HG03064 (cell line): ENCODE results near the gene ZNF674.
"Not testable (repeated sequence)": the region's sequence is repeated elsewhere in the genome, so short reads cannot be mapped to it uniquely, and the experiment has no call there.

ENCODE experiments used
- ATAC-seq: cut with Tn5 transposase; IDR thresholded peaks from one replicate; pipeline ENCODE4 v1.9.1; 2021; ENCODE audit warnings: low read depth; ENCODE audit not compliant: unreplicated experiment

The ZNF674 gene

GRCh38 chrX:46485897-46486296 lies 59.3 kb downstream of the ZNF674 start:
- no peak for ATAC-seq

- not testable (repeated sequence) for ATAC-seq
Measured at GRCh38 chrX:46478634-46479033, 66.6 kb downstream of the ZNF674 start.

DNA sequence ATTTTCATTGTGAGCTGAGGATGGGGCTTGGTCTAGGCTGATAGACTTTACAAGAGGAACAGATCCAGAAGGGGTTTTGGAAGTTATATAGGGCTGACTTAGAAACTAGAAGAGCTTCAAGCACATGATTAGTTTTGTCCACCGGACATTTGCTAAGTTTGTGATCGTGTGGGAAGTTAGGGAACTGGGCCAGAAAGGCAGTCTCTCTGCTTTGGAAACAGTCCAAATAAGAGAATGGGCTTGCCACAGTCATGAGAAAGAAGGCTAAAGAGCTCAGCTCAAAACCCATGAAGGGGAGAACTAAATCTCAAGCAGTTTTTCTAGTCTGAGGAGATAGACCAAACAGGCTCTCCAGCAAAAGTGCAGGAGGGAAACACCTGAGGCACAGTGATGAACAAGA lies 67.8 kb downstream of the ZNF674 start:
- no peak for ATAC-seq

- no peak for ATAC-seq
Measured at GRCh38 chrX:46465203-46465602, 80.0 kb downstream of the ZNF674 start.

DNA sequence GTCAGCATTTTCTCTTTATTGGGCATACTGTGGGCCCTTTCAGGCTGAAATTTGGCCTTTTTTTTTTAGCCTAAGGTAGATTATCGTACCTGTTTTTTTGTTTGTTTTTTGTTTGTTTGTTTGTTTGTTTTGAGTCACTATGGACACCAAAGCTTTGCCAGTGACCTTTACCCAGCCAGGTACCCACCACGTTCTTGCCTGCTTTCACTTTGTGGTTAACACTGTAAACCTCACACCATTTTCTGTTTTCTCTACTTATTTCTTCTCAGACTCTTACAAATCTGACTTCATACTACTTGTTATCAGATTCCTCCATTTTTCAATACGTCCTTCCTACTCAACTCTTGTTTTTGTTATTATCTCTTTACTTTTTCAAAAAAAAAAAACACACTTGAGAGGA lies 81.5 kb downstream of the ZNF674 start:
- no peak for ATAC-seq

DNA sequence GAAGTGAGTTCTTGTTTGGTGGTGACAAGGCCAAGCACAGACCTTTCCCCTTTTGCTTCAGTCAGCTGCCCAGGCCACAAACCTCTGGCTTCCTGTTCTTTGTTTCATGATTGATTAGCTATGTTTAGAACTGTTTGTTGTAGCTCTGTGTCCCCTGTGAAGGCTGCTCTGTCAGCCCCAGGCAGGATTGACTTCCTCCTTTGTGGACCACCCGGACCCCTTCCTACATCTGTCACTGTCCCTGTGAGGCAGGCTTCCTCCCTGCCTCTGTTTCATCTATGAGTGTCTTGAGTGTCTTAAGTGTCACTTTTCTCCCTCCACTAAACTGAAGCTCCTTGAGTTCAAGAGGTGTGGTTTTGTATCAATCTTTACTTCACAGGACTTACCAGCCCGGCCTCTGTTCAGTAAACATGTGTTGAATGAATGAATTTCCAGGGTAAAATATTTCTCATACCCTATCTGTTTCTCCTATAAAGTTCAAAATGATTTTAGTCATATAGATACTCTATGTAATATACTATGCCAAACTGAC lies 83.5 kb downstream of the ZNF674 start:
- ATAC-seq, result peak; percentile 95

GRCh38 chrX:46460801-46461659 lies 84.2 kb downstream of the ZNF674 start:
- not testable (repeated sequence) for ATAC-seq

GRCh38 chrX:46459603-46460002 lies 85.6 kb downstream of the ZNF674 start:
- ATAC-seq, result no peak

GRCh38 chrX:46456125-46456922 lies 88.9 kb downstream of the ZNF674 start:
- no peak for ATAC-seq
